Activated gamma-delta T cell treated with Interleukin-2 at 50 U/mL for 16 hours (primary cell): ENCODE data around the gene ZNF385A.
"Not testable (repeated sequence)": the region's sequence is repeated elsewhere in the genome, so short reads cannot be mapped to it uniquely, and the experiment has no call there.

Experiments used
- DNase-seq: peaks from one replicate; pipeline ENCODE4 v3.0.0-alpha.2; 2020

The ZNF385A gene

GRCh38 chr12:54352891-54353874, 31.4 kb downstream of the ZNF385A start:
- DNase-seq, result no peak

- no peak for DNase-seq
Observed at GRCh38 chr12:54352022-54352531, 32.5 kb downstream of the ZNF385A start.

- no peak for DNase-seq
Observed at GRCh38 chr12:54351341-54351740, 33.2 kb downstream of the ZNF385A start.

GRCh38 chr12:54350743-54351142, 33.8 kb downstream of the ZNF385A start:
- no peak for DNase-seq

DNA sequence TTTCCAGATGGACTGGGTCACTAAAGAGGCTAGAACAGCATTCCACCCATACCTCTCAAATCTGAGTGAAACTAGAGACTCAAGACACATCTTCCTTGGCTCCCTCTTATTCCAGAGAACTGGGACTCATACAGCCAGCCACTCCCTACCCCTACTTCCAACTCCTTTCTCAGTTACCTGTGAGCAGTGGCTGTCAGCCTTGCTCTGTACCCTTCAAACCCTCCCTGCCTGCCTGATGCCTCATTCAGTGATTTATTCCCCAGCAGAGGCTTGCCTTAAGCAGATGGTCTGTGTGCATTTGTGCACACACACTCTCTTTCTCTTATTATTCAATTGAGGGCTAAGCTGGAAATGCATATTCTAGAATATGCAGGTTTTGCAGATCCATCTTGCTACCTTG, 34.9 kb downstream of the ZNF385A start:
- no peak for DNase-seq

- DNase-seq, result no peak
Observed at GRCh38 chr12:54349036-54349435, 35.5 kb downstream of the ZNF385A start.

GRCh38 chr12:54341378-54342300, 42.9 kb downstream of the ZNF385A start:
- no peak for DNase-seq

GRCh38 chr12:54340846-54341245, 43.7 kb downstream of the ZNF385A start:
- DNase-seq, result no peak

GRCh38 chr12:54338698-54339296, 45.7 kb downstream of the ZNF385A start:
- DNase-seq, result no peak

DNA sequence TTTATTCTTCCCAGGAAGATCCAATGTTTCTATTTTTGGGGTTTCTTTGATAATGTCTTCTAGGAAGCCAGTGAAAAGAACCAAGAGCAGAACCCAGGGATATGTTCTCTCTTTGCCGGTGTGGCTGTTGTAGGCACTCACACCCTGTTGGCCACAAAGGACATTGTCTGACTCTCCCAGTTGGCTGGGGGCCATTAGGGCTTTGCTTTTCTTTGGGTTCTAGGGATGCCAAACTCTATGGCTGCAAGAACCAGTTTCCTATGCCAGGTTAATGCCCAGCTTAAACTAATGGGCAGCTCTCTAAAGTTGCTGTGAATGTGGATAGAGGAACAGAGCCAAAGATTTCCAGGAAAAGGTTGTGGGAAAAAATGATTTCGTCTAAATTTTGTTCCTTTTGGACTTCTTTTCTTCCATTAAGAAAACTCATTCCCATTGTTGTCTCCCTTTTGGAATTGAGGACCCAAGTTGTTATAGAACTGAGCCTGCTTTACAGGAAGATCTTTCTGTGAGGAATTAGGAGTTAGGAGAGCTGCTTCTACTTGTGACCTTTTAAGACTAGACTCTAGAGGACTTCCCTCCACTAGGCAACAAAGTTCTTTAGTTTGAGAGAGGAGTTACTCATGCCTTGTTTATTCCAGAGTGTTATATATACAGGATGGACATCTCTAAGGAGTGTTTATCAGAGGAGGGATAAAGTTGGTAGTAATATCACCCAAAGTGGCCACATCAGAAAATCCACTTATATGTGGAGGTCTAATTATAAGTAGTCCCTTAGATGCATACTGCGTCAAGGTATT, 46.5 kb downstream of the ZNF385A start:
- DNase-seq, result no peak

- DNase-seq, result no peak
Observed at GRCh38 chr12:54337280-54337842, 47.2 kb downstream of the ZNF385A start.

DNA sequence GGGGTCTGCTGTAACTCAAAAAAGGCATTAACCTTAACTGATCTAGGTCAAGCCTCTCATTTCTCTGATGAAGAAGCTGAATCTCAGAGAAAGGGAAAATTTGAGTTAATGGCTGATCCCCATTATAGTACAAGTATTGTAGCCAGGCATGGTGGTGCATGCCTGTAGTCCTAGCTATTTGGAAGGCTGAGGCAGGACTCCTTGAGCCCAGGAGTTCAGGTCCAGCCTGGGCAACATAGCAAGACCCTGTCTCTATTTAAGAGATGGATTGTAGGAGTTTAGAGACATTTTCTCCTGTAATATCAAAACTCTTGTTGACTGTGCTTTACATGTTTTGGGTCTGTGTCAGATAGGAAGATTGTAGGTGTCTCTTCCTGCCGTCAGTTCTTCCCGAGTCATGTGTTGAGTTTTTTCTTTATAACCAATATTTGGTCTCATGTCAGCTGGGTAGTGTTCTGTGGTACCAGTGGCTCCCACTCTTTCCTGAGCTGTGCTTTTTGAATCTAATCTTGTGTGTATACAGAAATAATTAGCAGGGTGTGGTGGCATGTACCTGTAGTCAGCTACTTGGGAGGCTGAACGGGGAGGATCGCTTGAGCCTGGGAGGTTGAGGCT, 51.0 kb downstream of the ZNF385A start:
- DNase-seq, result no peak

DNA sequence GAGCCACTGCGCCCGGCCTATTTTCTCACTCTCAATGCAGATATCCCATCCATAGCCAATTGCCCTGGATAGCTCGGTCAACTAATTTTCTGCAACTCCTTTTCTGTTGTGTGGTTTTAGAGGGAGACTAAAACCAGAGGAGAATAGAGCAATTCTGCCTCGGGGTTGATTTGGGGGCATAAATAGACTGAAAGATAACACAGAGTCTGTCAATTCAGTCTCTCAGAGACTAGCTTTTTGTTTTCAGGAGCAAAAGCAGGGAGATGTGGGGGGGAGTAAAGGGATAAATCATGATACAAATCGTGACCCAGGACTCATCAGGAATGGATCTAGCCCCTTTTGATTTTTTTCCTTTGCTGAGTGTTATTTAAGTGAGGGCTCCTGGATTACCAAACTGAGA, 53.1 kb downstream of the ZNF385A start:
- no peak for DNase-seq

GRCh38 chr12:54330442-54330841, 54.1 kb downstream of the ZNF385A start:
- DNase-seq, result no peak

GRCh38 chr12:54329759-54330158, 54.8 kb downstream of the ZNF385A start:
- DNase-seq, result no peak

GRCh38 chr12:54328595-54329337, 55.8 kb downstream of the ZNF385A start:
- DNase-seq, result no peak

DNA sequence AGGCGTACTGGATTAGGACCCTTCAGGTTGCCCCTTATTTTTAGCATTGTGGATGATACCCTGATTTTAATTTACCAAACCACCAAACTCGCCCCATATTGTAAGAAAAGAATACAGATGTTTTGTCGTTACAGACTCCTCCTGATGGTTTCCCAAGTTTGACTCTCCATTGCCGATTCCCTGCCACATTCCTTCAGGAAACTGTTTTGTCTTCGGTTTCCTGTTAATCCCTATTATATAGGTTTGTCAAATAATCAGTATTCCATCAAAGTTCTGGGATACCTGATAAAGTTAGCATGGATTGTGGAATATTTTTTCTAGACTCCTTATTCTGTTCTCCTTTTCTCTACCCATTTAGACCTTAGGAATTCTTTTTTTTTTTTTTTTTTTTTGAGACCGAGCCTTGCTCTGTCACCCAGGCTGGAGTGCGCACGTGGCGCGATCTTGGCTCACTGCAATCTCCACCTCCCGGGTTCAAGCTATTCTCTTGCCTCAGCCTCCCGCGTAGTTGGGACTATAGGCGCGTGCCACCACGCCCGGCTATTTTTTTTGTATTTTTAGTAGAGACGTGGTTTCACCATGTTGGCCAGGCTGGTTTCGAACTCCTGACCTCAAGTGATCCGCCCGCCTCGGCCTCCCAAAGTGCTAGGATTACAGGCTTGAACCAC, 59.0 kb downstream of the ZNF385A start:
- not testable (repeated sequence) for DNase-seq

- peak; percentile 92 for DNase-seq
Observed at GRCh38 chr12:54324617-54325441, 59.7 kb downstream of the ZNF385A start, which contains the start of gene COPZ1. Gene COPZ1 (plus strand): TSS chr12:54325131. CDS start chr12:54325164, 33 bp downstream.

DNA sequence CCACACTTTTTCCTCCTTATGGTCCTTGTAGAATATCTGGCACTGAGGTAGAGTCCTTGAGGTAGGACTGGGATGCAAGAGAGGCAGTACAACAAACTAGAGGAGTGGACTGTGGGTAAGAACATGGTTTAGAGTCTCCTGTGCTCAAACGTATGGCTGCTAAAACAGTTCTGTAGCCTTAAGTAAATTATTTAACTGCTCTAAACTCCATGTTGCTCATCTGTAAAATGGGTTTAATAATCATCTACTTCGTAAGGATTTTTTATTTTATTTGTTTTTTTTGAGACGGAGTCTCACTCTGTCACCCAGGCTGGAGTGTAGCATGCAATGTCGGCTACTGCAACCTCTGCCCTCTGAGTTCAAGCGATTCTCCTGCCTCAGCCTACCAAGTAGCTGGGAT, 63.2 kb downstream of the ZNF385A start:
- DNase-seq, result no peak
